Natural killer cell (primary cell): Measurements from ENCODE around the gene PPP4C. TPM values are rescaled to one million over a fixed set of nuclear protein-coding genes. Genes with fewer than 3 reads are reported as not detected.

Experiments used
- ATAC-seq, 3 donors: fragments of 150-1000 bp in 2 of 3; fragments of 200-7000 bp in 1 of 3; cut with Tn5 transposase; 1 replicate in 1 of 3; 2 replicates in 2 of 3; pipeline ENCODE4 v1.10.0; 2021; ENCODE audit warnings: mild to moderate bottlenecking in 2 of 3, moderate library complexity in 2 of 3
- DNase-seq, 2 donors: peaks; one replicate each; pipeline versions ENCODE4 v3.0.0 to v3.0.0-alpha.2; 2013 to 2021; ENCODE audit warnings: mixed read lengths in 1 of 2
- H3K27ac ChIP-seq: one replicate; pipeline ENCODE4 v1.5.1; 2013; ENCODE audit warnings: mild to moderate bottlenecking, low read length
- H3K27me3 ChIP-seq: one replicate; pipeline ENCODE4 v1.6.1; 2013; ENCODE audit warnings: low read length; ENCODE audit not compliant: control insufficient read depth, insufficient read depth
- H3K36me3 ChIP-seq: one replicate; pipeline ENCODE4 v1.6.1; 2013; ENCODE audit warnings: low read length; ENCODE audit not compliant: control insufficient read depth, insufficient read depth
- H3K4me1 ChIP-seq: one replicate; pipeline ENCODE4 v1.6.1; 2013; ENCODE audit warnings: low read length; ENCODE audit not compliant: control insufficient read depth, insufficient read depth
- H3K4me3 ChIP-seq: one replicate; pipeline ENCODE4 v1.5.1; 2013; ENCODE audit warnings: low read length
- H3K9me3 ChIP-seq: one replicate; pipeline ENCODE4 v1.6.1; 2013; ENCODE audit warnings: low read length; ENCODE audit not compliant: control insufficient read depth, insufficient read depth
- H3K27ac Mint-ChIP-seq, 2 donors: one replicate each; pipeline ENCODE4 v1.8.0; 2022; ENCODE audit warnings: mild to moderate bottlenecking in 2 of 2, mixed read lengths in 2 of 2, moderate library complexity in 1 of 2
- H3K27me3 Mint-ChIP-seq, 2 donors: one replicate each; pipeline ENCODE4 v1.8.0; 2022; ENCODE audit warnings: low read depth in 2 of 2, mixed read lengths in 2 of 2
- H3K36me3 Mint-ChIP-seq: one replicate; pipeline ENCODE4 v1.8.0; 2022; ENCODE audit warnings: mixed read lengths
- H3K4me1 Mint-ChIP-seq, 2 donors: one replicate each; pipeline ENCODE4 v1.8.0; 2022; ENCODE audit warnings: mixed read lengths in 2 of 2
- H3K4me3 Mint-ChIP-seq: one replicate; pipeline ENCODE4 v1.8.0; 2022; ENCODE audit warnings: mild to moderate bottlenecking, moderate library complexity, mixed read lengths
- H3K9me3 Mint-ChIP-seq, 2 donors: one replicate each; pipeline ENCODE4 v1.8.0; 2022; ENCODE audit warnings: mixed read lengths in 2 of 2
- CTCF ChIP-seq: fragments of 200-600 bp; IDR thresholded peaks from one replicate; pipeline ENCODE4 v1.8.0; 2022; ENCODE audit warnings: antibody characterized with exemption
- WGBS: methylation state at CpG from one replicate; pipeline ENCODE4 v1.1.7; 2013; ENCODE audit warnings: missing lambda C conversion rate; ENCODE audit not compliant: insufficient coverage; 5-methylcytosine and 5-hydroxymethylcytosine counted together
- intact Hi-C: fragments of 100-400 bp; cut with micrococcal nuclease; formaldehyde crosslinking; loops from one replicate; pipeline ENCODE4 v1.14.2; 2022
- total RNA-seq, 4 donors: library from RNA; stranded (reverse); fragments of 120-200 nt in 1 of 4; gene quantifications; one replicate each; pipeline versions ENCODE4 v1.2.3 to v1.2.4, GENCODE V29; 2013 to 2022

PPP4C gene
- total RNA-seq, 3 donors from 2014 or later (not counting 1 experiment from before 2014, with no cell fraction given): 119 to 132 (median 130) TPM

- peaks cover 25% of the 10 kb centered on the region for H3K27me3 ChIP-seq
- peaks cover 32 to 34% of the 10 kb centered on the region in 2 donors for H3K27me3 Mint-ChIP-seq
Measured at GRCh38 chr16:30028438-30029076, 47.2 kb upstream of the PPP4C start.

GRCh38 chr16:30030011-30030685 lies 45.6 kb upstream of the PPP4C start:
- peak in 1 of 2 donors; percentile 4 for DNase-seq
- H3K36me3 Mint-ChIP-seq: no peaks in the 10 kb centered on the region
- H3K9me3 Mint-ChIP-seq: no peaks in the 10 kb centered on the region
- Histone ChIP-seq H3K27me3 (peaks cover 25% of the 10 kb centered on the region), H3K9me3 (no peaks in the 10 kb centered on the region), H3K4me1 (peaks cover 17% of the 10 kb centered on the region), H3K4me3 (no peak overlapping the region), H3K27ac (no peak overlapping the region), H3K36me3 (no peaks in the 10 kb centered on the region)
- H3K4me1 Mint-ChIP-seq: peaks cover 0 to 22% of the 10 kb centered on the region in 2 donors
- H3K27me3 Mint-ChIP-seq: peaks cover 32 to 34% of the 10 kb centered on the region in 2 donors
- intact Hi-C loops: no loop called here
- TF ChIP-seq CTCF: no peak
- WGBS: 26% methylated on average over 23 of the region's 23 CpGs
- ATAC-seq: no peak
- H3K27ac Mint-ChIP-seq: peak overlapping the region in 1 of 2 donors; percentile 40
- H3K4me3 Mint-ChIP-seq: no peak overlapping the region

More at GRCh38 chr16:30028438-30029076, 47.2 kb upstream of the PPP4C start:
- H3K36me3 Mint-ChIP-seq: no peaks in the 10 kb centered on the region
- H3K4me3 Mint-ChIP-seq: no peak overlapping the region
- H3K4me1 Mint-ChIP-seq: peaks cover 0 to 22% of the 10 kb centered on the region in 2 donors
- Histone ChIP-seq H3K4me1 (peaks cover 17% of the 10 kb centered on the region), H3K4me3 (no peak overlapping the region), H3K9me3 (no peaks in the 10 kb centered on the region), H3K36me3 (no peaks in the 10 kb centered on the region), H3K27ac (no peak overlapping the region)
- ATAC-seq: peak in 2 of 3 donors; percentile 39 to 62
- TF ChIP-seq CTCF: no peak
- 21% methylated on average over 18 of the region's 18 CpGs for WGBS
- DNase-seq: peak in 1 of 2 donors; percentile 44
- H3K27ac Mint-ChIP-seq: no peak overlapping the region
- no peaks in the 10 kb centered on the region for H3K9me3 Mint-ChIP-seq
- intact Hi-C loops: no loop called here

DNA sequence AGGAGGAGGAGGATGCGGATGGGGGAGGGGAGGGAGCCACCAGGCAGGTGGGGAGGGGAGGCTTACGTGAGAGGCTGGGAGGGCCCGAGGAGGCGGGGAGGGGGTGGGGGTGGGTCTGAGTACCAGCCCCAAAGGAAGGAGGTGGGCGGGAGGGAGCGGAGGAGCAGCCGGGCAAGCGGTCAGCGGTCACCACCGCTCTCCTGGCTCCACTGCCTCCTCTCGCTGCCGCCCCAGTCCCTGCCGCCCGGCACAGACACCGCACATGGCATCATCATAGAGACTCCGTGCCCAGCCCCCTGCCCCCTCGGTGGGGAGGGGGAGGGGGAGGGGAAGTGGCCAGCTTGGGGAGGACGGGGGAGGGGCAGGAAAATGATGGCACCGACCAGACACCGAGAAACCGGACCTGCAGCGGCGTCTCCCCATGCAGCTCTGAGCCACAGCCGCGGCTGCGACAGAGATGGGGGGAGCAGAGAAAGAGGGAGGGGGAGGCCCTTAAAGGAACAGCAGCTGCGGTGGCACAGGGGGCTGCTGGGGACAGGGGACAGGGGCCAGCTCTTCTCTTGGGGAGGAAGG lies 44.9 kb upstream of the PPP4C start, which contains the start of gene TLCD3B:
TSS of gene TLCD3B (minus strand) at position 431 of the 573 bp plus-strand sequence. CDS start 744 bp downstream, outside the sequence.
- Histone ChIP-seq H3K4me1 (peaks cover 17% of the 10 kb centered on the region), H3K4me3 (no peak within 1 kb of the TSS), H3K9me3 (no peaks in the 10 kb centered on the region), H3K36me3 (no peaks in the 10 kb centered on the region), H3K27me3 (peaks cover 25% of the 10 kb centered on the region), H3K27ac (no peak within 1 kb of the TSS)
- intact Hi-C loops: no loop called here
- no peaks in the 10 kb centered on the region for H3K36me3 Mint-ChIP-seq
- H3K4me1 Mint-ChIP-seq: peaks cover 0 to 22% of the 10 kb centered on the region in 2 donors
- peak within 1 kb of the TSS; percentile 50 for H3K4me3 Mint-ChIP-seq
- WGBS: 3% methylated on average over 27 of the region's 27 CpGs
- peak in 2 of 3 donors; percentile 44 to 51 for ATAC-seq
- TF ChIP-seq CTCF: no peak
- H3K9me3 Mint-ChIP-seq: no peaks in the 10 kb centered on the region
- H3K27ac Mint-ChIP-seq: peak within 1 kb of the TSS in 1 of 2 donors; percentile 40
- peaks cover 32 to 34% of the 10 kb centered on the region in 2 donors for H3K27me3 Mint-ChIP-seq
- peak in 1 of 2 donors; percentile 32 for DNase-seq
